HepG2 (cell line): ENCODE measurements around the gene MATK. TPM values are rescaled to one million over a fixed set of nuclear protein-coding genes. Genes with fewer than 3 reads are reported as not detected.

Experiments used
- ATAC-seq: fragments of 200-7000 bp; cut with Tn5 transposase; 3 replicates; pipeline ENCODE4 v1.9.1; 2020; ENCODE audit warnings: mild to moderate bottlenecking, moderate library complexity
- BruUV-seq: library from RNA; stranded (reverse); fragments of 400-500 nt; replicated peaks from 2 replicates; lab custom pipeline; 2021; lab: Mats Ljungman, UMichigan
- CTCF ChIA-PET: fragments of 300-600 bp; formaldehyde crosslinking; extraction: SDS; loops from one replicate; lab custom pipeline; 2021; ENCODE audit warnings: low total read pairs, inconsistent platforms, low intra/inter-chr PET ratio; lab: Yijun Ruan, JAX
- POLR2A ChIA-PET: fragments of 350-600 bp; sonication (Branson Sonifier 250); formaldehyde crosslinking; loops from one replicate; lab custom pipeline; 2020; ENCODE audit warnings: antibody characterized with exemption, inconsistent platforms; lab: Yijun Ruan, JAX
- DNase-seq: peaks from one replicate; pipeline ENCODE4 v3.0.0-alpha.2; 2015; ENCODE audit warnings: low spot score
- FAIRE-seq: peaks from 3 replicates; lab custom pipeline; 2011; peaks lifted over from hg19 to GRCh38; lab: Jason Lieb, UNC
- H2AFZ ChIP-seq: one replicate; pipeline ENCODE4 v1.6.1; 2011; ENCODE audit warnings: low read length, inconsistent platforms
- H3K27ac ChIP-seq: fragments of 300-600 bp; 3 replicates; pipeline ENCODE4 v1.8.0; 2011; ENCODE audit warnings: mixed run types, mild to moderate bottlenecking, mixed read lengths, low read length, inconsistent platforms; ENCODE audit not compliant: insufficient read depth; ENCODE audit errors: extremely low read length
- H3K27me3 ChIP-seq, 2 experiments: fragments of 200-600 bp in 1 of 2; 2 replicates in 1 of 2; 3 replicates in 1 of 2; pipeline versions ENCODE4 v1.6.0 to v1.8.0; 2011; ENCODE audit warnings: low read length in 2 of 2, mild to moderate bottlenecking in 2 of 2, moderate library complexity in 2 of 2, inconsistent platforms in 1 of 2; ENCODE audit not compliant: insufficient read depth in 2 of 2, control insufficient read depth in 1 of 2
- H3K36me3 ChIP-seq, 2 experiments: fragments of 200-600 bp in 1 of 2; replicated peaks in 1 of 2; 2 replicates in 1 of 2; 3 replicates in 1 of 2; pipeline versions ENCODE4 v1.5.1 to v1.8.0; 2011; ENCODE audit warnings: low read length in 2 of 2, inconsistent platforms in 1 of 2; ENCODE audit not compliant: insufficient read depth in 2 of 2, control insufficient read depth in 1 of 2
- H3K4me1 ChIP-seq: 2 replicates; pipeline ENCODE4 v1.5.1; 2012; ENCODE audit warnings: low read length, inconsistent platforms; ENCODE audit not compliant: insufficient read depth
- H3K4me2 ChIP-seq: 2 replicates; pipeline ENCODE4 v1.6.0; 2011; ENCODE audit warnings: low read depth, low read length, inconsistent platforms
- H3K4me3 ChIP-seq, 3 experiments: fragments of 200-600 bp in 1 of 3; sonication (generic), shearing (Covaris generic) in 1 of 3; replicated peaks in 1 of 3; 2 replicates each; pipeline ENCODE4 v1.5.1; 2011 to 2016; ENCODE audit warnings: low read length in 3 of 3, inconsistent platforms in 2 of 3, low read depth in 2 of 3, mild to moderate bottlenecking in 2 of 3, control low read depth in 1 of 3, mixed read lengths in 1 of 3; ENCODE audit not compliant: insufficient read depth in 1 of 3
- H3K79me2 ChIP-seq: one replicate; pipeline ENCODE4 v1.6.1; 2011; ENCODE audit warnings: low read length, inconsistent platforms; ENCODE audit not compliant: insufficient read depth
- H3K9ac ChIP-seq: 2 replicates; pipeline ENCODE4 v1.6.0; 2011; ENCODE audit warnings: mild to moderate bottlenecking, low read depth, low read length, inconsistent platforms; ENCODE audit not compliant: insufficient read depth
- H3K9me3 ChIP-seq: 2 replicates; pipeline ENCODE4 v1.5.1; 2012; ENCODE audit warnings: mild to moderate bottlenecking, low read length
- H4K20me1 ChIP-seq: 2 replicates; pipeline ENCODE4 v1.6.0; 2011; ENCODE audit warnings: inconsistent platforms, mild to moderate bottlenecking, low read length, moderate library complexity; ENCODE audit not compliant: insufficient read depth
- HNRNPK ChIP-seq: fragments of 200-400 bp; formaldehyde crosslinking; IDR thresholded peaks from 2 replicates; pipeline ENCODE4 v1.6.1; 2018; ENCODE audit warnings: low read length, low read depth, moderate library complexity, mild to moderate bottlenecking; ENCODE audit not compliant: poor library complexity, severe bottlenecking
- MED13 ChIP-seq: sonication (generic); formaldehyde crosslinking; IDR thresholded peaks from 2 replicates; pipeline ENCODE4 v1.5.0; 2020; ENCODE audit warnings: missing genetic modification reagents
- MNT ChIP-seq: fragments of 450-650 bp; IDR thresholded peaks from 2 replicates; pipeline ENCODE4 v1.6.1; 2016
- RXRA ChIP-seq: sonication (generic); formaldehyde crosslinking; IDR thresholded peaks from 2 replicates; pipeline ENCODE4 v1.5.1; 2020; ENCODE audit warnings: missing genetic modification reagents
- SSRP1 ChIP-seq: IDR thresholded peaks from 2 replicates; pipeline ENCODE4 v1.6.1; 2016; ENCODE audit warnings: control low read depth
- STAT5B ChIP-seq: sonication (generic); formaldehyde crosslinking; IDR thresholded peaks from 2 replicates; pipeline ENCODE4 v1.4.0; 2020; ENCODE audit warnings: missing genetic modification reagents
- ZNF597 ChIP-seq: sonication (generic); formaldehyde crosslinking; IDR thresholded peaks from 2 replicates; pipeline ENCODE4 v1.5.0; 2020; ENCODE audit warnings: missing genetic modification reagents
- ZNF678 ChIP-seq: sonication (generic); formaldehyde crosslinking; IDR thresholded peaks from 2 replicates; pipeline ENCODE4 v1.4.0; 2020; ENCODE audit warnings: mild to moderate bottlenecking, missing genetic modification reagents
- ZNF749 ChIP-seq: sonication (generic); formaldehyde crosslinking; IDR thresholded peaks from 2 replicates; pipeline ENCODE4 v1.8.0; 2022; ENCODE audit warnings: mild to moderate bottlenecking, missing genetic modification reagents, moderate library complexity, borderline replicate concordance
- WGBS: methylation state at CpG from one replicate; pipeline ENCODE4 v1.1.6; 2017; ENCODE audit warnings: low lambda C conversion rate; 5-methylcytosine and 5-hydroxymethylcytosine counted together
- in situ Hi-C: cut with HindIII; loops from 2 replicates; pipeline ENCODE4 v1.10.0; 2017; ENCODE audit warnings: low pct_unique_long_range_greater_than_20kb; ENCODE audit not compliant: extremely low pct_ligation_motif_present
- intact Hi-C: fragments of 100-400 bp; cut with micrococcal nuclease; formaldehyde crosslinking; loops from one replicate; pipeline ENCODE4 v1.10.0; 2022; ENCODE audit not compliant: unreplicated experiment
- polyA plus RNA-seq, 8 experiments: library from polyadenylated mRNA; depleted of rRNA in 3 of 8; stranded (reverse) in 7 of 8; unstranded in 1 of 8; fragments of >200 nt; fragmentation: Illumina TruSeq in 4 of 8; extraction: Trizol in 4 of 8; gene quantifications; 2 replicates each; pipeline versions ENCODE4 v1.2.1 to v1.2.3, GENCODE V29; 2011 to 2016; ENCODE audit warnings: low read depth in 4 of 8, missing spikeins in 1 of 8, mixed read lengths in 1 of 8; ENCODE audit not compliant: insufficient read depth in 1 of 8
- total RNA-seq, 5 experiments: library from RNA; depleted of rRNA; stranded (reverse); fragments of >200 nt; fragmentation: Illumina TruSeq; extraction: Trizol; gene quantifications; 2 replicates each; pipeline ENCODE4 v1.2.3, GENCODE V29; 2016; ENCODE audit warnings: low read depth in 1 of 5

MATK gene
- total and polyA plus RNA-seq, 2 of the 13 experiments (the other 11 are each of a cell fraction or from before 2014, with no cell fraction given), result 0.09 TPM; not detected in 1

GRCh38 chr19:3830621-3831589 is 44.7 kb upstream of the MATK start:
- Histone ChIP-seq H3K4me1 (no peaks in the 10 kb centered on the region), H3K4me2 (no peak overlapping the region), H3K27me3 (peaks cover 3 to 25% of the 10 kb centered on the region in 2 experiments; a peak in 4 of 5 replicates), H3K4me3 (no peak overlapping the region), H3K9ac (no peak overlapping the region), H3K36me3 (no peaks in the 10 kb centered on the region), H2AFZ (no peak overlapping the region), H4K20me1 (no peaks in the 10 kb centered on the region), H3K9me3 (no peaks in the 10 kb centered on the region), H3K79me2 (no peaks in the 10 kb centered on the region), H3K27ac (no peak overlapping the region)
- TF ChIP-seq HNRNPK (no peak), MNT (peak; percentile 71)
- POLR2A ChIA-PET, result no interaction called here
- ATAC-seq, result no peak
- intact Hi-C loops (no loop called here), in situ Hi-C loops (no loop called here)
- no peak for DNase-seq
- 48% methylated on average over 43 of the region's 45 CpGs for WGBS
- CTCF ChIA-PET, result no interaction called here
- FAIRE-seq, result no peak
- no TSS peak for BruUV-seq

- Histone ChIP-seq H3K79me2 (no peaks in the 10 kb centered on the region), H3K9me3 (no peaks in the 10 kb centered on the region), H4K20me1 (no peaks in the 10 kb centered on the region), H3K9ac (no peak overlapping the region), H2AFZ (no peak overlapping the region), H3K27me3 (peaks cover 11 to 52% of the 10 kb centered on the region in 2 experiments; a peak in 4 of 5 replicates), H3K4me1 (no peaks in the 10 kb centered on the region), H3K4me2 (no peak overlapping the region), H3K27ac (no peak overlapping the region), H3K36me3 (no peaks in the 10 kb centered on the region), H3K4me3 (no peak overlapping the region)
- WGBS, result 84% methylated on average over 6 of the region's 26 CpGs
- ChIA-PET CTCF (no interaction called here), POLR2A (no interaction called here)
- DNase-seq (no peak), ATAC-seq (no peak), FAIRE-seq (no peak)
- intact Hi-C loops (no loop called here), in situ Hi-C loops (no loop called here)
- TF ChIP-seq ZNF678 (CRISPR knock-in tag) (no peak), STAT5B (CRISPR knock-in tag) (no peak), SSRP1 (no peak), ZNF597 (CRISPR knock-in tag) (no peak), RXRA (CRISPR knock-in tag) (no peak), ZNF749 (CRISPR knock-in tag) (no peak), MED13 (no peak)
- no TSS peak for BruUV-seq
Observed at GRCh38 chr19:3827306-3827705, 41.1 kb upstream of the MATK start.
